ENCODE measurements around the gene TRIM25. TPM values are rescaled to one million over a fixed set of nuclear protein-coding genes. Genes with fewer than 3 reads are reported as not detected.

The TRIM25 gene
- total and polyA plus RNA-seq, 2 experiments from 2014 or later: 11.4 to 24.6 TPM

DNA sequence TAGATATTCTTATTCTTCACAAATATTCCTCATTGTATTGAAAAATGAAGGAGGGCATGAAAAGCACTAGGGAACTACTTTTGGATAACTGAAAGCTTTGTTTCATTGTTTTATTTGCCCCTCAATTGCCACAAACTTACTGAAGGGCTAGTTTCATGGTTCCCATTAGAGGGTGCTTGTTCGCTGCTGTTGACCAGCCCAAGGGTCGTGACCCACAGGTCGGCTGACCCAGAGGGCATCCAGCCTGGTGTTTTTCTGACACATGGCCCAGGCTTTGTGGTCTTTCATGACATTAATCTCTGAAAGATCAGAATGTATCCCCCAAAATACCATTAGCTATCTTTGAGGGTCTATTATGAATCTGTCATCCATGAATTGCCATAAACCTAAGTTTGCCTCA lies 49.9 kb downstream of the TRIM25 start:
- Histone ChIP-seq H3K4me2 (no peak overlapping the region), H3K79me2 (no peaks in the 10 kb centered on the region), H3K27me3 (no peaks in the 10 kb centered on the region), H3K4me3 (no peak overlapping the region), H3K9me3 (ENCODE audit: low read depth) (no peaks in the 10 kb centered on the region), H3K9me2 (replicated peaks; ENCODE audit: insufficient read depth) (no peaks in the 10 kb centered on the region), H2AFZ (no peak overlapping the region), H4K20me1 (ENCODE audit: insufficient read depth, poor library complexity, severe bottlenecking) (no peaks in the 10 kb centered on the region), H3K27ac (no peak overlapping the region), H3K4me1 (ENCODE audit: insufficient read depth) (no peaks in the 10 kb centered on the region), H3K36me3 (replicated peaks; ENCODE audit: insufficient read depth, low read depth) (no peaks in the 10 kb centered on the region)
- TF ChIP-seq EZH2 (IDR thresholded peaks at IDR 0.05; ENCODE audit: borderline replicate concordance) (no peak), EZH2phosphoT487 (IDR thresholded peaks at IDR 0.05; ENCODE audit: low read depth, severe bottlenecking, unreplicated experiment) (no peak)
- TF ChIP-seq, protein P1, sequence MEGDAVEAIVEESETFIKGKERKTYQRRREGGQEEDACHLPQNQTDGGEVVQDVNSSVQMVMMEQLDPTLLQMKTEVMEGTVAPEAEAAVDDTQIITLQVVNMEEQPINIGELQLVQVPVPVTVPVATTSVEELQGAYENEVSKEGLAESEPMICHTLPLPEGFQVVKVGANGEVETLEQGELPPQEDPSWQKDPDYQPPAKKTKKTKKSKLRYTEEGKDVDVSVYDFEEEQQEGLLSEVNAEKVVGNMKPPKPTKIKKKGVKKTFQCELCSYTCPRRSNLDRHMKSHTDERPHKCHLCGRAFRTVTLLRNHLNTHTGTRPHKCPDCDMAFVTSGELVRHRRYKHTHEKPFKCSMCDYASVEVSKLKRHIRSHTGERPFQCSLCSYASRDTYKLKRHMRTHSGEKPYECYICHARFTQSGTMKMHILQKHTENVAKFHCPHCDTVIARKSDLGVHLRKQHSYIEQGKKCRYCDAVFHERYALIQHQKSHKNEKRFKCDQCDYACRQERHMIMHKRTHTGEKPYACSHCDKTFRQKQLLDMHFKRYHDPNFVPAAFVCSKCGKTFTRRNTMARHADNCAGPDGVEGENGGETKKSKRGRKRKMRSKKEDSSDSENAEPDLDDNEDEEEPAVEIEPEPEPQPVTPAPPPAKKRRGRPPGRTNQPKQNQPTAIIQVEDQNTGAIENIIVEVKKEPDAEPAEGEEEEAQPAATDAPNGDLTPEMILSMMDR (IDR thresholded peaks at IDR 0.05; ENCODE audit: poor library complexity): no peak
- DNase-seq (ENCODE audit: low spot score): no peak
- 76% methylated on average over 3 of the region's 3 CpGs for WGBS (ENCODE audit: low lambda C conversion rate, missing lambda C conversion rate)

DNA sequence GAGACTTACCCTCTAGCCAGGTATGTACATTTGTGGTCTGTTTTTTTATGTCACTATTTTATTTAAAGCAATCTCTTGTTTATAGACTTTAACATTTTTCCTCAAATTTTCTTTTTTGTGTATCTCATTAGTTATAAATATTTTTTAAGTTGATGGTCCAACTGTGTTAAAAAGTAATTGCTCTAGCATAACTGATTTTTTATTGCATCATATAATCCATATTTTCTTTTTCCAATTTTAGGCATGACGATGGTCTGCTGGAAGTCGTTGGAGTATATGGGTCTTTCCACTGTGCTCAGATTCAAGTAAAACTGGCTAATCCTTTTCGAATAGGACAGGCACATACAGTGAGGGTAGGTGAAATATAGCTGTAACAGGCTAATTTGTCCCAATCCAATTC lies 52.0 kb downstream of the TRIM25 start:
- no peak overlapping the region for H3K27ac ChIP-seq
- no peaks in the 10 kb centered on the region for H4K20me1 ChIP-seq (ENCODE audit: insufficient read depth, poor library complexity, severe bottlenecking)
- no peak overlapping the region for H2AFZ ChIP-seq
- no peak overlapping the region for H3K4me2 ChIP-seq
- no peaks in the 10 kb centered on the region for H3K79me2 ChIP-seq
- 98% methylated on average over 3 of the region's 3 CpGs for WGBS (ENCODE audit: low lambda C conversion rate, missing lambda C conversion rate)
- DNase-seq (ENCODE audit: low spot score): no peak
- H3K4me1 ChIP-seq (ENCODE audit: insufficient read depth): no peaks in the 10 kb centered on the region
- H3K27me3 ChIP-seq: no peaks in the 10 kb centered on the region
- TF ChIP-seq EZH2 (IDR thresholded peaks at IDR 0.05; ENCODE audit: borderline replicate concordance) (no peak), EZH2phosphoT487 (IDR thresholded peaks at IDR 0.05; ENCODE audit: low read depth, severe bottlenecking, unreplicated experiment) (no peak)
- TF ChIP-seq, protein P1 (IDR thresholded peaks at IDR 0.05; ENCODE audit: poor library complexity): no peak
- no peaks in the 10 kb centered on the region for H3K9me2 ChIP-seq (replicated peaks; ENCODE audit: insufficient read depth)
- H3K4me3 ChIP-seq: no peak overlapping the region
- no peaks in the 10 kb centered on the region for H3K9me3 ChIP-seq (ENCODE audit: low read depth)
- no peaks in the 10 kb centered on the region for H3K36me3 ChIP-seq (replicated peaks; ENCODE audit: insufficient read depth, low read depth)

DNA sequence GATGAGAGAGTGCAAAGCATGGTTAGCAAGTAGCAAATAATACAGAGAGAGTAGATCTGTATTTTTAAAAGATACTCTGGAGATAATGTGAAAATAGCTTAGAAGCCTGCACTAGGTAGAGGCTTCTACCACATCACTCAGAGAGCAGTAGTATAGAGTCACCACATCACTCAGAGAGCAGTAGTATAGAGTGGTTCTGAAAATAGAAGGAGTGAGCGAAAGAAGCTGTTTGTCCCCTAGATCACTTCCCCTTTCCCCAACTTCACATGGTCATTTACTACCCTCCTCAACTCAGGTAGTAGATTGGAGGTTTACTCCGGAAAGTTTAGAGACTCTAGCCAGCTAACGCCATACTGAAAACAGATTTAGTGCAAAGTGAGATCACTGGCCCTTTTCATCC lies 62.8 kb downstream of the TRIM25 start:
- TF ChIP-seq EZH2phosphoT487 (IDR thresholded peaks at IDR 0.05; ENCODE audit: low read depth, severe bottlenecking, unreplicated experiment) (no peak), EZH2 (IDR thresholded peaks at IDR 0.05; ENCODE audit: borderline replicate concordance) (no peak)
- TF ChIP-seq, protein P1 (IDR thresholded peaks at IDR 0.05; ENCODE audit: poor library complexity): no peak
- Histone ChIP-seq H3K27ac (no peak overlapping the region), H4K20me1 (ENCODE audit: insufficient read depth, poor library complexity, severe bottlenecking) (no peaks in the 10 kb centered on the region), H3K79me2 (no peaks in the 10 kb centered on the region), H3K4me3 (no peak overlapping the region), H2AFZ (no peak overlapping the region), H3K4me2 (no peak overlapping the region), H3K4me1 (ENCODE audit: insufficient read depth) (no peaks in the 10 kb centered on the region), H3K9me3 (ENCODE audit: low read depth) (no peaks in the 10 kb centered on the region), H3K36me3 (replicated peaks; ENCODE audit: insufficient read depth, low read depth) (no peaks in the 10 kb centered on the region), H3K9me2 (replicated peaks; ENCODE audit: insufficient read depth) (no peaks in the 10 kb centered on the region), H3K27me3 (no peaks in the 10 kb centered on the region)
- WGBS (ENCODE audit: low lambda C conversion rate, missing lambda C conversion rate): 89% methylated on average over 3 of the region's 3 CpGs
- DNase-seq (ENCODE audit: low spot score): no peak

DNA sequence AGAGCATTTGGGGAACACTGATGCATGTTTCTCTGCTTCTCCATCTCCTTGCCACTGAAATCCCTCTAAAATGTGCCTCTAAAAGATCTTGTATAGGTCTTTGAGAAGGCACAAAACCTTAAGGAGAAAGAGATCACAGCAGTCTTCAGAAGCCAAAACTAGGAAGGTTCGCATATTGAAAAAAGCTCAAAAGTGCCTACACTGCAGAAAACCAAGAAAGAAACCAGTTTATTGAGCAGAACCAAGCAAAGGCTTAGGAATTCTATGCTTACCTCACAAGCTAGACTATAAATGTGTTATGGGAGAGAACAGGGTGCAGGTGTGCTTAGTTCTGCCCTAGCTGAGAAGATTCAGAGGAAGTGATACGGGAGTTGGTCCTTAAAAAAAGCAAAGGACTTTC lies 63.3 kb downstream of the TRIM25 start:
- no peaks in the 10 kb centered on the region for H4K20me1 ChIP-seq (ENCODE audit: insufficient read depth, poor library complexity, severe bottlenecking)
- no peaks in the 10 kb centered on the region for H3K9me2 ChIP-seq (replicated peaks; ENCODE audit: insufficient read depth)
- H3K9me3 ChIP-seq (ENCODE audit: low read depth): no peaks in the 10 kb centered on the region
- DNase-seq (ENCODE audit: low spot score): no peak
- WGBS (ENCODE audit: low lambda C conversion rate, missing lambda C conversion rate): 91% methylated on average over 2 of the region's 2 CpGs
- H3K36me3 ChIP-seq (replicated peaks; ENCODE audit: insufficient read depth, low read depth): no peaks in the 10 kb centered on the region
- H3K27ac ChIP-seq: no peak overlapping the region
- H3K27me3 ChIP-seq: no peaks in the 10 kb centered on the region
- H3K4me3 ChIP-seq: no peak overlapping the region
- H3K4me1 ChIP-seq (ENCODE audit: insufficient read depth): no peaks in the 10 kb centered on the region
- no peak overlapping the region for H3K4me2 ChIP-seq
- no peaks in the 10 kb centered on the region for H3K79me2 ChIP-seq
- H2AFZ ChIP-seq: no peak overlapping the region
- TF ChIP-seq EZH2 (IDR thresholded peaks at IDR 0.05; ENCODE audit: borderline replicate concordance) (no peak), EZH2phosphoT487 (IDR thresholded peaks at IDR 0.05; ENCODE audit: low read depth, severe bottlenecking, unreplicated experiment) (no peak)
- TF ChIP-seq, protein P1 (IDR thresholded peaks at IDR 0.05; ENCODE audit: poor library complexity): no peak
